ENCODE measurements around the gene SLC34A1. TPM values are rescaled to one million over a fixed set of nuclear protein-coding genes. Genes with fewer than 3 reads are reported as not detected.

SLC34A1 gene
- total and polyA plus RNA-seq, 11 donors = not detected

GRCh38 chr5:177437623-177438022 is 53.4 kb downstream of the SLC34A1 start:
- Histone ChIP-seq H3K9me3 (no peaks in the 10 kb centered on the region), H3K27me3 (no peaks in the 10 kb centered on the region), H3K4me1 (peaks cover 0 to 17% (median 0%) of the 10 kb centered on the region in 12 donors), H3K36me3 (peaks cover 0 to 100% (median 62%) of the 10 kb centered on the region in 9 donors), H3K27ac (no peak overlapping the region), H3K4me3 (no peak overlapping the region)
- WGBS, 4 donors = 75 to 80% (median 78%) methylated on average over 4 of the region's 4 CpGs
- TF ChIP-seq CTCF (IDR thresholded peaks at IDR 0.05) (no peak), POLR2A (IDR thresholded peaks at IDR 0.05) (no peak)
- intact Hi-C loops (cut with DNase I) = no loop called here
- DNase-seq (no peak), ATAC-seq (no peak)

GRCh38 chr5:177438468-177438867 is 54.2 kb downstream of the SLC34A1 start:
- DNase-seq (no peak), ATAC-seq (no peak)
- H3K27me3 ChIP-seq = no peaks in the 10 kb centered on the region
- intact Hi-C loops (cut with DNase I) = no loop called here
- 93 to 97% (median 94%) methylated on average over 10 of the region's 10 CpGs for WGBS, 4 donors
- TF ChIP-seq POLR2A (IDR thresholded peaks at IDR 0.05) = no peak
- no peak for TF ChIP-seq CTCF (IDR thresholded peaks at IDR 0.05)
- peaks cover 0 to 95% (median 54%) of the 10 kb centered on the region in 9 donors for H3K36me3 ChIP-seq
- no peaks in the 10 kb centered on the region for H3K9me3 ChIP-seq
- H3K4me1 ChIP-seq = peaks cover 0 to 9% (median 0%) of the 10 kb centered on the region in 12 donors
- no peak overlapping the region for H3K27ac ChIP-seq
- H3K4me3 ChIP-seq = no peak overlapping the region

GRCh38 chr5:177439518-177440053 is 55.4 kb downstream of the SLC34A1 start:
- 96 to 99% (median 98%) methylated on average over 4 of the region's 4 CpGs for WGBS, 4 donors
- intact Hi-C loops (cut with DNase I) = no loop called here
- Histone ChIP-seq H3K36me3 (peaks cover 0 to 84% (median 43%) of the 10 kb centered on the region in 9 donors), H3K4me3 (no peak overlapping the region), H3K27me3 (no peaks in the 10 kb centered on the region), H3K27ac (no peak overlapping the region), H3K9me3 (no peaks in the 10 kb centered on the region), H3K4me1 (no peaks in the 10 kb centered on the region)
- DNase-seq = no peak
- no peak for ATAC-seq
- TF ChIP-seq CTCF (IDR thresholded peaks at IDR 0.05) = no peak
- TF ChIP-seq POLR2A (IDR thresholded peaks at IDR 0.05) = no peak

- DNase-seq (no peak), ATAC-seq (peak in 1 of 4 donors; percentile 10)
- H3K4me1 ChIP-seq = peaks cover 0 to under 1% (median 0%) of the 10 kb centered on the region in 12 donors
- no peak overlapping the region for H3K27ac ChIP-seq
- no peak for TF ChIP-seq CTCF (IDR thresholded peaks at IDR 0.05)
- TF ChIP-seq POLR2A (IDR thresholded peaks at IDR 0.05) = no peak
- WGBS, 4 donors = 88 to 91% (median 90%) methylated on average over 15 to 24 of the region's 24 CpGs
- no peaks in the 10 kb centered on the region for H3K27me3 ChIP-seq
- H3K36me3 ChIP-seq = peaks cover 0 to 76% (median 34%) of the 10 kb centered on the region in 9 donors
- intact Hi-C loops (cut with DNase I) = no loop called here
- no peaks in the 10 kb centered on the region for H3K9me3 ChIP-seq
- no peak overlapping the region for H3K4me3 ChIP-seq
Observed at GRCh38 chr5:177440211-177440989, 56.2 kb downstream of the SLC34A1 start.
